Ascending aorta (tissue), 2 donors: Measurements from ENCODE around the gene NLRP13. TPM values are rescaled to one million over a fixed set of nuclear protein-coding genes. Genes with fewer than 3 reads are reported as not detected.
"Not testable (repeated sequence)": the region's sequence is repeated elsewhere in the genome, so short reads cannot be mapped to it uniquely, and the experiment has no call there.

Experiments
- DNase-seq, 2 donors: peaks; one replicate each; pipeline ENCODE4 v3.0.0-alpha.2; 2019; ENCODE audit warnings: low spot score in 2 of 2
- H3K27ac ChIP-seq, 2 donors: fragments of 200-600 bp; sonication (generic); one replicate each; pipeline ENCODE4 v1.5.1; 2016 to 2017; ENCODE audit warnings: mild to moderate bottlenecking in 1 of 2
- H3K27me3 ChIP-seq: fragments of 200-600 bp; sonication (generic); one replicate; pipeline ENCODE4 v1.5.1; 2017
- H3K36me3 ChIP-seq, 2 donors: fragments of 200-600 bp; sonication (generic); one replicate each; pipeline ENCODE4 v1.5.1; 2016
- H3K4me1 ChIP-seq, 2 donors: fragments of 200-600 bp; sonication (generic); one replicate each; pipeline ENCODE4 v1.5.1; 2016 to 2017; ENCODE audit warnings: mild to moderate bottlenecking in 1 of 2
- H3K4me3 ChIP-seq, 2 donors: fragments of 200-600 bp; sonication (generic); one replicate each; pipeline ENCODE4 v1.5.1; 2016 to 2017; ENCODE audit warnings: mild to moderate bottlenecking in 1 of 2
- H3K9me3 ChIP-seq, 2 donors: fragments of 200-600 bp; sonication (generic); one replicate each; pipeline ENCODE4 v1.5.1; 2016
- CTCF ChIP-seq, 3 experiments: fragments of 200-600 bp in 2 of 3; fragments of 450-650 bp in 1 of 3; sonication (generic) in 2 of 3; IDR thresholded peaks; one replicate each; pipeline ENCODE4 v1.5.1; 2016 to 2019; ENCODE audit warnings: antibody characterized with exemption in 3 of 3, mild to moderate bottlenecking in 1 of 3, moderate library complexity in 1 of 3
- intact Hi-C: fragments of 100-400 bp; cut with DNase I; formaldehyde crosslinking; loops from one replicate; pipeline ENCODE4 v1.15.1; 2023
- total RNA-seq: library from RNA; depleted of rRNA; stranded (reverse); fragments of >200 nt; gene quantifications from one replicate; pipeline ENCODE4 v1.1.0, GENCODE V29; 2016

Gene NLRP13
- total RNA-seq, 1 donor from 2014 or later = not detected

DNA sequence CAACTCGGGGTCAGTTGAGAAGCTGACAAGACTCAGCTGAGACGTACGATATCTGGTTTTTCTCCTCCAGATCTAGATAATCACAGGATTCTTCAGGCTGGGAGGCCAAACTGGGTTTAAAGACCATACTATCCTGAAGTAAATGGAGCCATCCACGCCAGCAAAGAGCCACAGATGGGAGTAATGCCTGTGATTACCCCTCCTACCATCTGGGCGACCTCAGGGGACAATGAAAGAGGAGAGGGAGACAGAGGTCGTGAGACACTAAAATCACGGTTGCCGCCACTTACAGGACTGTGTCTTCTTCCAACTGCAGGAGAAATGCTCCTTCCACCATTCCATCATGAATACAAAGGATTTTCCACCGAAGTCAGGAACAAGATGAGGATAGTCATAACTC lies 3.1 kb upstream of the NLRP13 start:
- DNase-seq = no peak
- Histone ChIP-seq H3K4me1 (no peaks in the 10 kb centered on the region), H3K27me3 (no peaks in the 10 kb centered on the region), H3K4me3 (no peak overlapping the region), H3K9me3 (no peaks in the 10 kb centered on the region), H3K27ac (no peak overlapping the region), H3K36me3 (no peaks in the 10 kb centered on the region)
- no peak for TF ChIP-seq CTCF (IDR thresholded peaks at IDR 0.05)
- intact Hi-C loops = no loop called here

DNA sequence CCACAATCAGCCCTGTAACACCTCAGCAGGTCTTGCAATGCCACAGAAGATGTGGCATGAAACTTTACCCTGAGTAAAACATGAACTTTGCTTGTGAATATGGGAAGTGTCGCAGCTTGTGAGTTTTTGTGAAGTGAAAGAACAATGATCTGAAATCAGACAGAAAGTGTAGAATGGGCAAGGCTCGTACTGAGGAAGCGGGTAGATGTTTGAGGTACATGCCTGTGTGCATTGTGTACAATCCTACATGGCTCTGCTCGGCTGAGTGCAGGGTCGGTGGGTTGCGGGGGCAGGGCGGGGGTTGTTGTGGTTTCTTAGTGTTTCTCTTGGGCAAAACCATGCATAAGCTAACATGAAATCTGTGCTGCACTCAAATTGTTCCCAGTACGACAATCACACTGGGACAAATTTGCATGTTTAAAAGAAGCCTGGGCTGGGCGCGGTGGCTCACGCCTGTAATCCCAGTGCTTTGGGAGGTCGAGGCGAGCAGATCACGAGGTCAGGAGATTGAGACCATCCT lies 1.1 kb downstream of the NLRP13 start:
- Histone ChIP-seq H3K9me3 (no peaks in the 10 kb centered on the region), H3K36me3 (no peaks in the 10 kb centered on the region), H3K4me1 (no peaks in the 10 kb centered on the region), H3K4me3 (no peak overlapping the region), H3K27ac (no peak overlapping the region), H3K27me3 (no peaks in the 10 kb centered on the region)
- intact Hi-C loops = no loop called here
- no peak for TF ChIP-seq CTCF (IDR thresholded peaks at IDR 0.05)
- DNase-seq = no peak

DNA sequence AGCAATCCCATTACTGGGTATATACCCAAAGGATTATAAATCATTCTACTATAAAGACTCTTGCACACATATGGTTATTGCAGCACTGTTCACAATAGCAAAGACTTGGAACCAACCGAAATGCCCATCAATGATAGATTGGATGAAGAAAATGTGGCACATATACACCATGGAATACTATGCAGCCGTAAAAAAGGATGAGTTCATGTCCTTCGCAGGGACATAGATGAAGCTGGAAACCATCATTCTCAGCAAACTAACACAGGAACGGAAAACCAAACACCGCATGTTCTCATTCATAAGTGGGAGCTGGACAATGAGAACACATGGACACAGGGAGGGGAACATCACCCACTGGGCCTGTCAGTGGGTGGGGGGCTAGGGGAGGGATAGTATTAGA lies 2.9 kb downstream of the NLRP13 start:
- H3K9me3 ChIP-seq, H3K27me3 ChIP-seq, H3K36me3 ChIP-seq, H3K4me1 ChIP-seq, H3K27ac ChIP-seq, H3K4me3 ChIP-seq, DNase-seq, intact Hi-C loops: not testable (repeated sequence)

DNA sequence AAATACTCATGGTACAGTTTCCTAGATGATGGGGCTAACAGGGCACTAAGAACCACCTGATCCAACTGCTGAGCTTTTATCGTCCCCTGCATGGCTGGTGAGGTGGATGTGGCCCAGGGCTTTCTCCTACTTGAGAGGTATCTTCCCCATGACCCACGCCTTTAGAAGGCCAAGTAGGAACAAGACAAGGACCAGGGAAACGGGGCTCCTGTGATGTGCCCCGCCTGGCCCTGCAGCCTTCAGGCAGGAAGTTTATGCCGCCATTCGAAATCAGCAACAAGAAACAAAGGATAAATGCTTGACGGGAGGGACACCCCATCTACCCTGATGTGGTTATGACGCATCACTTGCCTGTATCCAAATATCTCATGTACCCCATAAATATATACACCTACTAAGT lies 4.1 kb downstream of the NLRP13 start:
- Histone ChIP-seq H3K27ac (no peak overlapping the region), H3K27me3 (no peaks in the 10 kb centered on the region), H3K4me1 (no peaks in the 10 kb centered on the region), H3K4me3 (no peak overlapping the region), H3K9me3 (no peaks in the 10 kb centered on the region), H3K36me3 (no peaks in the 10 kb centered on the region)
- no peak for TF ChIP-seq CTCF (IDR thresholded peaks at IDR 0.05)
- DNase-seq = no peak
- intact Hi-C loops = no loop called here

DNA sequence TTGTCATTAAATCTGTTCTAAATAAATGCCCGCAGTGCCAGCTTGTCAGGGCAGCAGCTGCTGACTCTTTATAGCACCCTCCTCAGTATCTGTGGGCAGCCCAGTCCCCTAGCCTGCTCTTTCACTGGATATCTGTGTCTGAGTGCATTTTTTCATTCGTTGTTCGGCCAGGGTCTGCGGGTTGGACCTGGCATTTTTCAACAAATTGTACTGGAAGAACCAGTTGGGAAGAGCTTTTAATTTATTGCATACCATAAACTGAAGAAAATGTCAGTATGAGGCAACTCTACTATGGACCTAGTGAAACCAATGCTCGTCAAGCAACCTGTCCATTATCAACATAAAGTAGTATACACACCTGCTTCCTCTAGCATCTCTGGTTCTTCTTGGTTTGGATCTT lies 8.6 kb downstream of the NLRP13 start:
- H3K9me3 ChIP-seq = no peaks in the 10 kb centered on the region

GRCh38 chr19:55913643-55914268 lies 18.4 kb downstream of the NLRP13 start:
- H3K4me1 ChIP-seq = no peaks in the 10 kb centered on the region
- H3K27ac ChIP-seq = no peak overlapping the region
- no peak for TF ChIP-seq CTCF (IDR thresholded peaks at IDR 0.05)
- DNase-seq = no peak
- no peaks in the 10 kb centered on the region for H3K27me3 ChIP-seq
- H3K36me3 ChIP-seq = no peaks in the 10 kb centered on the region
- intact Hi-C loops = no loop called here
- no peak overlapping the region for H3K4me3 ChIP-seq
- H3K9me3 ChIP-seq = peaks cover 0 to 12% of the 10 kb centered on the region in 2 donors

More for the DNA sequence above, 8.6 kb downstream of the NLRP13 start:
- Histone ChIP-seq H3K4me1 (no peaks in the 10 kb centered on the region), H3K27me3 (no peaks in the 10 kb centered on the region), H3K4me3 (no peak overlapping the region), H3K36me3 (no peaks in the 10 kb centered on the region), H3K27ac (no peak overlapping the region)
- no peak for TF ChIP-seq CTCF (IDR thresholded peaks at IDR 0.05)
- DNase-seq = no peak
- intact Hi-C loops = no loop called here
